Transverse colon (tissue), 4 donors: ENCODE data around the gene SSU72. TPM values are rescaled to one million over a fixed set of nuclear protein-coding genes. Genes with fewer than 3 reads are reported as not detected.

Experiments
- DNase-seq: peaks from one replicate; pipeline ENCODE4 v3.0.0-alpha.2; 2019
- H3K27ac ChIP-seq, 4 donors: fragments of 200-600 bp; sonication (generic); 2 replicates each; pipeline ENCODE4 v1.5.1; 2016 to 2018; ENCODE audit warnings: inconsistent platforms in 4 of 4
- H3K27me3 ChIP-seq: fragments of 200-600 bp; sonication (generic); 2 replicates; pipeline ENCODE4 v1.5.1; 2017; ENCODE audit warnings: inconsistent platforms
- H3K36me3 ChIP-seq, 4 donors: fragments of 200-600 bp; sonication (generic); 2 replicates each; pipeline ENCODE4 v1.5.1; 2017 to 2019; ENCODE audit warnings: inconsistent platforms in 4 of 4
- H3K4me1 ChIP-seq, 4 donors: fragments of 200-600 bp; sonication (generic); 2 replicates each; pipeline ENCODE4 v1.5.1; 2017 to 2020; ENCODE audit warnings: inconsistent platforms in 4 of 4
- H3K4me3 ChIP-seq, 4 donors: fragments of 200-600 bp; sonication (generic); 1 replicate in 1 of 4; 2 replicates in 3 of 4; pipeline versions ENCODE4 v1.5.1 to v1.6.1; 2017 to 2019; ENCODE audit warnings: inconsistent platforms in 4 of 4
- H3K9me3 ChIP-seq, 2 donors: fragments of 200-600 bp; sonication (generic); 2 replicates each; pipeline ENCODE4 v1.5.1; 2017 to 2019; ENCODE audit warnings: inconsistent platforms in 2 of 2
- CTCF ChIP-seq, 5 experiments: fragments of 200-600 bp in 3 of 5; fragments of 450-650 bp in 2 of 5; sonication (generic) in 3 of 5; IDR thresholded peaks; 1 replicate in 2 of 5; 2 replicates in 3 of 5; pipeline ENCODE4 v1.5.1; 2016 to 2017; ENCODE audit warnings: antibody characterized with exemption in 5 of 5, inconsistent platforms in 3 of 5, mild to moderate bottlenecking in 2 of 5, moderate library complexity in 1 of 5
- EP300 ChIP-seq: sonication (generic); formaldehyde crosslinking; IDR thresholded peaks from one replicate; pipeline ENCODE4 v1.6.1; 2017; ENCODE audit warnings: antibody characterized with exemption, low read depth
- POLR2A ChIP-seq: fragments of 450-650 bp; IDR thresholded peaks from one replicate; pipeline ENCODE4 v1.6.1; 2016; ENCODE audit warnings: antibody characterized with exemption, mild to moderate bottlenecking, moderate library complexity
- POLR2AphosphoS5 ChIP-seq, 3 donors: sonication (generic); formaldehyde crosslinking; IDR thresholded peaks; one replicate each; pipeline ENCODE4 v1.6.1; 2016; ENCODE audit warnings: antibody characterized with exemption in 3 of 3
- WGBS, 2 donors: methylation state at CpG; one replicate each; pipeline ENCODE4 v1.1.5; 2018; ENCODE audit warnings: low coverage in 1 of 2; 5-methylcytosine and 5-hydroxymethylcytosine counted together
- in situ Hi-C, 4 donors: fragments of 200-750 bp; cut with MboI; loops; one replicate each; pipeline versions ENCODE4 v1.15.0 to v1.15.1; 2017; ENCODE audit warnings: low sequenced_read_pairs in 3 of 4, low pct_ligation_motif_present in 1 of 4, low pct_unique_long_range_greater_than_20kb in 1 of 4
- intact Hi-C: fragments of 100-400 bp; cut with DNase I; formaldehyde crosslinking; loops from one replicate; pipeline ENCODE4 v1.15.1; 2023; ENCODE audit warnings: low total_unique reads
- total RNA-seq, 4 donors: library from RNA; depleted of rRNA; stranded (reverse); fragments of >200 nt; gene quantifications; one replicate each; pipeline ENCODE4 v1.1.0, GENCODE V29; 2016

The SSU72 gene
- total RNA-seq, 4 donors from 2014 or later: 95.0 to 162 (median 136) TPM

DNA sequence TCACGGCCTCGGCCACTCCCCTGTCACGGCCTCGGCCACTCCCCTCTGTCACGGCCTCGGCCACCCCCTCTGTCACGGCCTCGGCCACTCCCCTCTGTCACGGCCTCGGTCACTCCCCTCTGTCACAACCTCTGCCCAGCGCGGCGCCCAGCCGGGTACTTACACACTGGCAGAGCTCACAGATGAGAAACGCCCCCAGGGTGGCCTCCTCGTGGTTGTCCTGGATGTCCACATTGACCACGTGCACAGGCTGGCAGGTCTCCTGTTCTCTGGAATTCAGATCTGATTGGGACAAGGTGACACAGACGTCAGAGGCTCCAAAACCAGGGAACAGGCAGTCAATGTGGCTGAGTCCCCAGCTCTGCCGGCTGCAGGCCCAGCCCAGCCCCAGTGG is 31.0 kb downstream of the SSU72 start:
- intact Hi-C loops: no loop called here
- Histone ChIP-seq H3K36me3 (no peaks in the 10 kb centered on the region), H3K4me3 (no peak overlapping the region), H3K4me1 (peaks cover 5 to 19% (median 12%) of the 10 kb centered on the region in 4 donors), H3K27me3 (peaks cover 9% of the 10 kb centered on the region), H3K9me3 (no peaks in the 10 kb centered on the region), H3K27ac (no peak overlapping the region)
- no peak for TF ChIP-seq CTCF (IDR thresholded peaks at IDR 0.05)
- no peak for TF ChIP-seq POLR2AphosphoS5 (IDR thresholded peaks at IDR 0.05)
- TF ChIP-seq EP300: no peak
- no peak for TF ChIP-seq POLR2A
- DNase-seq: no peak
- 72% methylated on average over 19 of the region's 19 CpGs; no CpG with 5 or more reads in 1 of the 2 donors for WGBS, 2 donors
- in situ Hi-C loops: no loop called here

DNA sequence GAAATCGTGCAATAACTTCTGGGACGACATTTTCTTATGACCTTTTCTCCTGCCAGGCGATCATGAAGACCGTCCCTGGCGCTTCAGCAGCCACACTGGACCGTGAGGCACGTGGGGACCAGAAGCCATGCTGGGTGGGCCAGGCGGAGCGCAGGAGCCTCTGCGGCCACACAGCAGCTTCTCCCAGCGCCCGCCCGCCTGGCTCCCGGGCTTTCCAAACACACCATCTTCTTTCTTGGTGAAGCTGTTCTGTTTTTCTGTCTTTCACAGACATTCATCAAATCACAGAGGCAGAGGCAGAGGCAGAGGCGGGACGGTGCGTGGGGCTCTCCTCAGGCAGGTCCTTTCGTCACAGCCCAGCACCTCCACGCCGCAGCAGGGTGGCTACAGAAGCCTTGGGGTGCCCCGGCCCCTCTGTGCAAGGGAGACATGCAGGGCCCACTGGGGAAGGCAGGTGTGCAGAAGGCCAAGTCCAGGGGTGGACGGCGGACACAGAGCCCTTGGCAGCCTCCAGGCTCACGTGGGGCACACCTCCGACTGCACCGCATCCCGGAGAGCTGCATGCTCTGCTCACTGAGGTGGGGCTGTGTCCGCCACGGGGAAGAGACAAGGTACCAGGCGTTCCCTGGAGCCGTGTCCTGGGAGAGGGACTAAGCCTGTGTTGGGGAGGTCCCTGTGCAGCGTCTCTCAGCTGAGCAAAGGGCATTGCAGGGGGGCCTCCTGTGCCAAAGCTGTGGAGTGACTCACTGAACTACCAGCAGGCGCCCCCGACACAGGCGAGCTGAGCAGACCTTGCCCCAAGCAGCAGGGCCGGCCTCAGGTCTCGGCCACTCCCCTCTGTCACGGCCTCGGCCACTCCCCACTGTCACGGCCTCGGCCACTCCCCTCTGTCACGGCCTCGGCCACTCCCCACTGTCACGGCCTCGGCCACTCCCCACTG is 31.6 kb downstream of the SSU72 start:
- peaks cover 5 to 19% (median 12%) of the 10 kb centered on the region in 4 donors for H3K4me1 ChIP-seq
- in situ Hi-C loops: no loop called here
- H3K36me3 ChIP-seq: no peaks in the 10 kb centered on the region
- 86 to 90% methylated on average over 2 to 42 of the region's 45 CpGs for WGBS, 2 donors
- peak; percentile 21 for DNase-seq
- no peak overlapping the region for H3K4me3 ChIP-seq
- TF ChIP-seq POLR2A (no peak), POLR2AphosphoS5 (IDR thresholded peaks at IDR 0.05) (no peak), CTCF (IDR thresholded peaks at IDR 0.05) (no peak), EP300 (no peak)
- no peaks in the 10 kb centered on the region for H3K9me3 ChIP-seq
- intact Hi-C loops: no loop called here
- peaks cover 9% of the 10 kb centered on the region for H3K27me3 ChIP-seq
- H3K27ac ChIP-seq: no peak overlapping the region

DNA sequence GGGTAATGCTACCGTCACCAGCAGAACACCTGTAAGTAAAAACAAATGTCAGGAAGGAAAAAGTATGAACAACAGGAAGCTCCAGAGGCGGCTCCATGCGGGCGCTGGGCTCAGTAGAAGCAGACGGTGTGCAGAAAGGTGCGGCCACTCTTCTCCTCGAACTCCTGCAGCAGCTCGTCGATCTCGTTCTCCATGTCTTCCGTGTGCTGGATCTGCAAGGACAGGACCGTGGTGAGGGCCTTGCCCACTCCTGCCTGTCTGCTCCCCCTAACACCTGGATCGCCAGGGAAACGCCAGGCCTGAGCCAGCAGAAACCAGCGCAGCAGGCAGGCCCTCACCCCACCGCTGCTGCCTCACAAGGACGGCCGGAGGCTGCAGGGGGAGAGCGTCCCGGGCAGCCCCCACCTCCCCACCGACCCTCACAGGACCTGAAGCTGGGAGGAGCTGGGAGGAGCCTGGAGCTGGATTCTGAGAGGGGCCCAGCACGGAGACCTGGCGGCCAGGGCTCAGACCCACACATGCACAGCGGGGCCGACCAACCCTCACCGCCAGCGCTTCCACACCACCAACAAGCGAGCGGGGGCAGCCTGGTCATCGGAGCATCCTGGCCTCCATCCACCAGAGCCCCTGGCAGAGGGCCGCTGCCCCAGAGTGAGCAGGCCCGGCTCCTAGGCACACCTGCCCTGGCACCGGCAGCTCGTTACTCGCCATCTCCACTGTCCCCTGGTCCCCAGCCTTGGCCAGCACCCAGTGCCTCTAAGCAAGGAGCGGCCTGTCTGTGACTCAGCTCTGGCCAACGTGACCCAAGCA is 32.5 kb downstream of the SSU72 start:
- Histone ChIP-seq H3K4me1 (peaks cover 5 to 19% (median 12%) of the 10 kb centered on the region in 4 donors), H3K27me3 (peaks cover 9% of the 10 kb centered on the region), H3K36me3 (no peaks in the 10 kb centered on the region), H3K9me3 (no peaks in the 10 kb centered on the region), H3K4me3 (no peak overlapping the region), H3K27ac (no peak overlapping the region)
- in situ Hi-C loops (no loop called here), intact Hi-C loops (no loop called here)
- no peak for DNase-seq
- no peak for TF ChIP-seq EP300
- no peak for TF ChIP-seq POLR2AphosphoS5 (IDR thresholded peaks at IDR 0.05)
- TF ChIP-seq POLR2A: no peak
- no peak for TF ChIP-seq CTCF (IDR thresholded peaks at IDR 0.05)
- WGBS, 2 donors: 87 to 89% methylated on average over 11 to 33 of the region's 37 CpGs
